Gastroesophageal sphincter (tissue), 3 donors: ENCODE results near the gene VMP1.

Experiments used
- EP300 ChIP-seq: sonication (generic); formaldehyde crosslinking; IDR thresholded peaks from one replicate; pipeline ENCODE4 v1.6.1; 2017; ENCODE audit warnings: antibody characterized with exemption, mild to moderate bottlenecking
- TF ChIP-seq, protein P1 (sequence below), 4 experiments: fragments of 200-600 bp in 2 of 4; fragments of 450-650 bp in 2 of 4; sonication (generic) in 1 of 4; IDR thresholded peaks; one replicate each; pipeline ENCODE4 v1.5.1; 2017 to 2019; ENCODE audit warnings: antibody characterized with exemption in 4 of 4, mild to moderate bottlenecking in 2 of 4, moderate library complexity in 2 of 4

DNA sequence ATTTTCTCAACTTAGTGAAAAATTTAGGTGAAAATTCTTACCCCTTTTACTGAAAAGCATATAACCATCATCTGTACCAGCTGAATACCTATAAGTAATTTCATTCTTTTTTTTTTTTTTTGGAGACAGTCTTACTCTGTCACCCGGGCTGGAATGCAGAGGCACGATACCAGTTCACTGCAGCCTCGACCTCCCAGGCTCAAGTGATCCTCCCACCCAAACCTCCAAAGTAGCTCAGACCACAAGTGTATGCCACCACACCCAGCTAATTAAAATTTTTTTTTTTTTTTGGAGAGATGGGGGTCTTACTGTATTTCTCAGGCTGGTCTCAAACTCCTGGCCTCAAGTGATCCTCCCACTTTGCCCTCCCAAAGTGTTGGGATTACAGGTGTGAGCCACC lies 151.5 kb downstream of the VMP1 start:
- no peak for TF ChIP-seq EP300
- TF ChIP-seq, protein P1, sequence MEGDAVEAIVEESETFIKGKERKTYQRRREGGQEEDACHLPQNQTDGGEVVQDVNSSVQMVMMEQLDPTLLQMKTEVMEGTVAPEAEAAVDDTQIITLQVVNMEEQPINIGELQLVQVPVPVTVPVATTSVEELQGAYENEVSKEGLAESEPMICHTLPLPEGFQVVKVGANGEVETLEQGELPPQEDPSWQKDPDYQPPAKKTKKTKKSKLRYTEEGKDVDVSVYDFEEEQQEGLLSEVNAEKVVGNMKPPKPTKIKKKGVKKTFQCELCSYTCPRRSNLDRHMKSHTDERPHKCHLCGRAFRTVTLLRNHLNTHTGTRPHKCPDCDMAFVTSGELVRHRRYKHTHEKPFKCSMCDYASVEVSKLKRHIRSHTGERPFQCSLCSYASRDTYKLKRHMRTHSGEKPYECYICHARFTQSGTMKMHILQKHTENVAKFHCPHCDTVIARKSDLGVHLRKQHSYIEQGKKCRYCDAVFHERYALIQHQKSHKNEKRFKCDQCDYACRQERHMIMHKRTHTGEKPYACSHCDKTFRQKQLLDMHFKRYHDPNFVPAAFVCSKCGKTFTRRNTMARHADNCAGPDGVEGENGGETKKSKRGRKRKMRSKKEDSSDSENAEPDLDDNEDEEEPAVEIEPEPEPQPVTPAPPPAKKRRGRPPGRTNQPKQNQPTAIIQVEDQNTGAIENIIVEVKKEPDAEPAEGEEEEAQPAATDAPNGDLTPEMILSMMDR (IDR thresholded peaks at IDR 0.05), result no peak
